DND-41 (cell line): ENCODE measurements around the gene ACACA.

ENCODE experiments used
- CTCF ChIP-seq: IDR thresholded peaks from 2 replicates; pipeline ENCODE4 v1.5.1; 2012; ENCODE audit warnings: borderline replicate concordance, low read length, moderate library complexity, mild to moderate bottlenecking; ENCODE audit not compliant: poor library complexity, severe bottlenecking; ENCODE audit errors: extremely low read depth
- EZH2 ChIP-seq: IDR thresholded peaks from 3 replicates; pipeline ENCODE4 v1.6.1; 2012; ENCODE audit warnings: borderline replicate concordance, low read depth, mild to moderate bottlenecking, moderate library complexity, low read length, inconsistent platforms; ENCODE audit not compliant: severe bottlenecking

- TF ChIP-seq CTCF (no peak), EZH2 (no peak)
Observed at GRCh38 chr17:37179893-37180292, 226.7 kb downstream of the ACACA start.
